ENCODE data around the gene DOCK9. TPM values are rescaled to one million over a fixed set of nuclear protein-coding genes. Genes with fewer than 3 reads are reported as not detected.

DOCK9 gene
- total RNA-seq, 1 experiment from 2014 or later: 31.7 TPM

DNA sequence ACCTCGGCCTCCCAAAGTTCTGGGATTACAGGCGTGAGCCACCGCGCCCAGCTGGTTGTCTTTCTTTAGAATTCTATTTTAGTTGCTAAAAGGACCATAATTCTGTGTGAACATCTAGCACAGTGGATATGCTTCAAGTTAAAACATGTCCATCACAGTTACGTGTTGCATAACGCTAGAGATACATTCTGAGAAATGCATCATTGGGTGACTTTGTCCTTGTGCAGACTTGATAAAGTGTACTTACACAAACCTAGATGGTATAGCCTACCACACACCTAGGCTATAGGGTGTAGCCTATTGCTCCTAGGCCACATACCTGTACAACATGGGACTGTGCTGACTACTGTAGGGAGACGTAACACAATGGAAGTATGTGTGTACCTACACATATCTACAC is 35.4 kb downstream of the DOCK9 start:
- ChIA-PET POLR2A (ENCODE audit: unreplicated experiment) (no interaction called here), CTCF (no interaction called here)
- Histone ChIP-seq H3K79me2 (ENCODE audit: low read length) (no peaks in the 10 kb centered on the region), H3K9me3 (ENCODE audit: low read length) (no peaks in the 10 kb centered on the region), H3K27ac (ENCODE audit: low read length) (no peak overlapping the region), H3K4me3 (ENCODE audit: low read length) (no peak overlapping the region), H3K4me1 (ENCODE audit: insufficient read depth, low read length) (no peaks in the 10 kb centered on the region), H3F3A (ENCODE audit: low read length, unreplicated experiment) (no peaks in the 10 kb centered on the region), H3K9me2 (replicated peaks; ENCODE audit: low read length) (no peaks in the 10 kb centered on the region), H3K9ac (ENCODE audit: low read length) (no peak overlapping the region), H2AFZ (ENCODE audit: low read length) (no peak overlapping the region), H3K36me3 (ENCODE audit: low read depth, low read length) (no peaks in the 10 kb centered on the region), H3K27me3 (ENCODE audit: low read length) (no peaks in the 10 kb centered on the region), H3K4me2 (ENCODE audit: low read length) (no peak overlapping the region), H4K20me1 (ENCODE audit: low read length) (no peaks in the 10 kb centered on the region)
- intact Hi-C loops (cut with micrococcal nuclease): no loop called here
- DNase-seq: no peak
- no peak for TF ChIP-seq EZH2phosphoT487 (IDR thresholded peaks at IDR 0.05; ENCODE audit: borderline replicate concordance, low read length)
- no peak for TF ChIP-seq CTCF (conservative IDR thresholded peaks at IDR 0.05; ENCODE audit: low read depth, low read length)
- no peak for TF ChIP-seq EZH2 (IDR thresholded peaks at IDR 0.05; ENCODE audit: low read length, unreplicated experiment)
- no peak for ATAC-seq
- no TSS peak for BruUV-seq (replicated peaks)

DNA sequence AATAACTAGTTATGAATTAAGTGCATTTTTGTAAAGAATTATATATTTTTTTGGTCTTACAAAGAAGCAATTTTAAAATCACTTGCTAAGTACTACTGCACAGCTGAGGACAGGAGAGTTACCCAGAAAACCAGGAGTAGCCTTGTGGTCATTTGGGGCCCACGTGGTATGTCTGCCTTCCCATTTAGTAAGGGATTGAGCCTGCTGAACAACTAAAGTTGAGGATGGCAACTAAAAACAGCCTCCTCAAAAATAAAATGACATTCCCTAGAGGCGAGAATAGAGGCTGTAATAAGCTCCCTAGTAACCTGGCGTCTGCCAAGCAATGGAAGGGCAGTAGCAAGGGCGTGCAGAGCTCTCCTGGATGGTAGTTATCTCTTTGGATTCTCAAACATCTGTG is 36.3 kb downstream of the DOCK9 start:
- no peaks in the 10 kb centered on the region for H3K79me2 ChIP-seq (ENCODE audit: low read length)
- H3K4me3 ChIP-seq (ENCODE audit: low read length): no peak overlapping the region
- TF ChIP-seq EZH2phosphoT487 (IDR thresholded peaks at IDR 0.05; ENCODE audit: borderline replicate concordance, low read length) (no peak), EZH2 (IDR thresholded peaks at IDR 0.05; ENCODE audit: low read length, unreplicated experiment) (no peak), CTCF (conservative IDR thresholded peaks at IDR 0.05; ENCODE audit: low read depth, low read length) (no peak)
- H4K20me1 ChIP-seq (ENCODE audit: low read length): no peaks in the 10 kb centered on the region
- no peaks in the 10 kb centered on the region for H3K9me2 ChIP-seq (replicated peaks; ENCODE audit: low read length)
- BruUV-seq (replicated peaks): no TSS peak
- H3K9ac ChIP-seq (ENCODE audit: low read length): no peak overlapping the region
- no peaks in the 10 kb centered on the region for H3K9me3 ChIP-seq (ENCODE audit: low read length)
- H3K36me3 ChIP-seq (ENCODE audit: low read depth, low read length): no peaks in the 10 kb centered on the region
- no peak overlapping the region for H2AFZ ChIP-seq (ENCODE audit: low read length)
- intact Hi-C loops (cut with micrococcal nuclease): no loop called here
- no peaks in the 10 kb centered on the region for H3F3A ChIP-seq (ENCODE audit: low read length, unreplicated experiment)
- ChIA-PET CTCF (no interaction called here), POLR2A (ENCODE audit: unreplicated experiment) (no interaction called here)
- no peak overlapping the region for H3K27ac ChIP-seq (ENCODE audit: low read length)
- H3K4me2 ChIP-seq (ENCODE audit: low read length): no peak overlapping the region
- no peaks in the 10 kb centered on the region for H3K4me1 ChIP-seq (ENCODE audit: insufficient read depth, low read length)
- DNase-seq (no peak), ATAC-seq (no peak)
- no peaks in the 10 kb centered on the region for H3K27me3 ChIP-seq (ENCODE audit: low read length)

- no peak for ATAC-seq
- no TSS peak for BruUV-seq (replicated peaks)
- H3K27ac ChIP-seq (ENCODE audit: low read length): no peak overlapping the region
- DNase-seq: no peak
- no peaks in the 10 kb centered on the region for H3K36me3 ChIP-seq (ENCODE audit: low read depth, low read length)
- H3K9me3 ChIP-seq (ENCODE audit: low read length): no peaks in the 10 kb centered on the region
- H3K79me2 ChIP-seq (ENCODE audit: low read length): no peaks in the 10 kb centered on the region
- POLR2A ChIA-PET (ENCODE audit: unreplicated experiment): no interaction called here
- TF ChIP-seq EZH2phosphoT487 (IDR thresholded peaks at IDR 0.05; ENCODE audit: borderline replicate concordance, low read length) (no peak), EZH2 (IDR thresholded peaks at IDR 0.05; ENCODE audit: low read length, unreplicated experiment) (no peak), CTCF (conservative IDR thresholded peaks at IDR 0.05; ENCODE audit: low read depth, low read length) (no peak)
- no peak overlapping the region for H3K9ac ChIP-seq (ENCODE audit: low read length)
- no peak overlapping the region for H2AFZ ChIP-seq (ENCODE audit: low read length)
- no peak overlapping the region for H3K4me3 ChIP-seq (ENCODE audit: low read length)
- H3K4me2 ChIP-seq (ENCODE audit: low read length): no peak overlapping the region
- intact Hi-C loops (cut with micrococcal nuclease): no loop called here
- H3K9me2 ChIP-seq (replicated peaks; ENCODE audit: low read length): no peaks in the 10 kb centered on the region
- H3K4me1 ChIP-seq (ENCODE audit: insufficient read depth, low read length): no peaks in the 10 kb centered on the region
- H3F3A ChIP-seq (ENCODE audit: low read length, unreplicated experiment): no peaks in the 10 kb centered on the region
- CTCF ChIA-PET: no interaction called here
- no peaks in the 10 kb centered on the region for H4K20me1 ChIP-seq (ENCODE audit: low read length)
- H3K27me3 ChIP-seq (ENCODE audit: low read length): no peaks in the 10 kb centered on the region
These were observed 36.7 kb downstream of the DOCK9 start for GRCh38 chr13:98941126-98941525.
